H1 (cell line): Measurements from ENCODE around the gene XPOT. TPM values are rescaled to one million over a fixed set of nuclear protein-coding genes. Genes with fewer than 3 reads are reported as not detected.

Experiments
- CTCF ChIA-PET: fragments of 300-600 bp; sonication (Branson Sonifier 250); formaldehyde crosslinking; loops from one replicate; lab custom pipeline; 2021; ENCODE audit not compliant: partially characterized antibody; lab: Charles Lee
- POLR2A ChIA-PET: fragments of 300-600 bp; sonication (Branson Sonifier 250); formaldehyde crosslinking; loops from one replicate; lab custom pipeline; 2021; ENCODE audit warnings: inconsistent platforms; ENCODE audit not compliant: partially characterized antibody; lab: Charles Lee
- DNase-seq, 2 experiments: peaks; one replicate each; pipeline versions ENCODE4 v3.0.0 to v3.0.0-alpha.2; 2010 to 2022; ENCODE audit warnings: low spot score in 2 of 2, low read depth in 1 of 2, mixed read lengths in 1 of 2
- FAIRE-seq: peaks from 2 replicates; lab custom pipeline; 2011; peaks lifted over from hg19 to GRCh38; lab: Jason Lieb, UNC
- H2AFZ ChIP-seq: 2 replicates; pipeline ENCODE4 v1.8.1; 2012; ENCODE audit warnings: low read length, inconsistent platforms
- H2AK5ac ChIP-seq: 2 replicates; pipeline ENCODE4 v1.6.1; 2013; ENCODE audit warnings: low read depth, low read length
- H2BK120ac ChIP-seq: replicated peaks from 2 replicates; pipeline ENCODE3; 2013; ENCODE audit warnings: low read depth, low read length, inconsistent platforms
- H2BK12ac ChIP-seq: 2 replicates; pipeline ENCODE4 v1.6.1; 2013; ENCODE audit warnings: low read depth, low read length
- H2BK15ac ChIP-seq: 2 replicates; pipeline ENCODE4 v1.6.1; 2013; ENCODE audit warnings: low read length
- H2BK20ac ChIP-seq: 2 replicates; pipeline ENCODE4 v1.6.1; 2013; ENCODE audit warnings: low read length
- H2BK5ac ChIP-seq: 2 replicates; pipeline ENCODE4 v1.6.1; 2013; ENCODE audit warnings: low read depth, low read length
- H3K14ac ChIP-seq: 2 replicates; pipeline ENCODE4 v1.6.1; 2013; ENCODE audit warnings: inconsistent platforms; ENCODE audit not compliant: insufficient read length
- H3K18ac ChIP-seq: 2 replicates; pipeline ENCODE4 v1.6.1; 2013; ENCODE audit warnings: low read length; ENCODE audit errors: extremely low read depth
- H3K23ac ChIP-seq: 2 replicates; pipeline ENCODE4 v1.6.1; 2013; ENCODE audit warnings: inconsistent platforms; ENCODE audit not compliant: insufficient read length
- H3K23me2 ChIP-seq: 2 replicates; pipeline ENCODE4 v1.6.1; 2013; ENCODE audit warnings: low read depth, low read length
- H3K27ac ChIP-seq: 2 replicates; pipeline ENCODE4 v1.6.1; 2011; ENCODE audit warnings: low read depth, low read length, inconsistent platforms
- H3K27me3 ChIP-seq, 4 experiments: replicated peaks in 1 of 4; 1 replicate in 1 of 4; 2 replicates in 3 of 4; pipeline versions ENCODE4 v1.6.1 to v1.8.1; 2011 to 2013; ENCODE audit warnings: low read length in 3 of 4, mild to moderate bottlenecking in 3 of 4, inconsistent platforms in 2 of 4, mixed read lengths in 2 of 4, moderate library complexity in 1 of 4; ENCODE audit not compliant: control insufficient read depth in 3 of 4, insufficient read depth in 3 of 4; ENCODE audit errors: extremely low read depth in 1 of 4
- H3K36me3 ChIP-seq, 4 experiments: 2 replicates each; pipeline versions ENCODE4 v1.6.1 to v1.8.1; 2011 to 2013; ENCODE audit warnings: mild to moderate bottlenecking in 4 of 4, low read length in 3 of 4, moderate library complexity in 2 of 4, control low read depth in 1 of 4, inconsistent platforms in 1 of 4; ENCODE audit not compliant: insufficient read depth in 4 of 4, control insufficient read depth in 2 of 4
- H3K4ac ChIP-seq: replicated peaks from 2 replicates; pipeline ENCODE3; 2013; ENCODE audit warnings: low read length, low read depth, mixed read lengths, inconsistent platforms; ENCODE audit not compliant: insufficient read length
- H3K4me1 ChIP-seq, 4 experiments: replicated peaks in 1 of 4; 1 replicate in 1 of 4; 2 replicates in 3 of 4; pipeline versions ENCODE4 v1.6.1 to v1.8.1; 2011 to 2013; ENCODE audit warnings: low read length in 3 of 4, inconsistent platforms in 2 of 4, mixed read lengths in 1 of 4; ENCODE audit not compliant: insufficient read depth in 4 of 4, control insufficient read depth in 3 of 4
- H3K4me2 ChIP-seq, 2 experiments: 2 replicates each; pipeline versions ENCODE4 v1.6.1 to v1.8.1; 2011 to 2013; ENCODE audit warnings: low read depth in 2 of 2, low read length in 2 of 2, control low read depth in 1 of 2, inconsistent platforms in 1 of 2, mild to moderate bottlenecking in 1 of 2; ENCODE audit not compliant: insufficient read depth in 1 of 2
- H3K4me3 ChIP-seq, 4 experiments: fragments of 200-600, 300-600 bp in 1 of 4; sonication (generic), shearing (Covaris generic), sonication (Bioruptor Twin) in 1 of 4; 2 replicates each; pipeline versions ENCODE4 v1.5.1 to v1.8.1; 2011 to 2016; ENCODE audit warnings: low read length in 4 of 4, low read depth in 3 of 4, control low read depth in 2 of 4, inconsistent platforms in 2 of 4, mild to moderate bottlenecking in 2 of 4, mixed read lengths in 1 of 4, moderate library complexity in 1 of 4; ENCODE audit not compliant: insufficient read depth in 2 of 4; ENCODE audit errors: extremely low read depth in 1 of 4
- H3K56ac ChIP-seq: replicated peaks from 2 replicates; pipeline ENCODE3; 2013; ENCODE audit warnings: low read depth, mild to moderate bottlenecking, mixed read lengths, low read length, inconsistent platforms; ENCODE audit not compliant: insufficient read length
- H3K79me1 ChIP-seq: 2 replicates; pipeline ENCODE4 v1.6.1; 2013; ENCODE audit warnings: low read depth, low read length, control low read depth
- H3K79me2 ChIP-seq, 2 experiments: 2 replicates each; pipeline versions ENCODE4 v1.6.1 to v1.8.1; 2012 to 2013; ENCODE audit warnings: low read length in 2 of 2, mild to moderate bottlenecking in 2 of 2, inconsistent platforms in 1 of 2; ENCODE audit not compliant: insufficient read depth in 2 of 2, control insufficient read depth in 1 of 2
- H3K9ac ChIP-seq, 4 experiments: replicated peaks in 1 of 4; 1 replicate in 1 of 4; 2 replicates in 3 of 4; pipeline versions ENCODE4 v1.6.1 to v1.8.1; 2011 to 2013; ENCODE audit warnings: low read depth in 3 of 4, low read length in 3 of 4, control low read depth in 2 of 4, mild to moderate bottlenecking in 2 of 4, moderate library complexity in 2 of 4, inconsistent platforms in 1 of 4; ENCODE audit errors: extremely low read depth in 1 of 4
- H3K9me3 ChIP-seq, 2 experiments: 2 replicates each; pipeline versions ENCODE4 v1.6.1 to v1.8.1; 2012 to 2013; ENCODE audit warnings: mild to moderate bottlenecking in 2 of 2, moderate library complexity in 2 of 2, control low read depth in 1 of 2, inconsistent platforms in 1 of 2, low read depth in 1 of 2, low read length in 1 of 2, mixed read lengths in 1 of 2; ENCODE audit not compliant: insufficient read depth in 2 of 2
- H4K20me1 ChIP-seq, 2 experiments: replicated peaks in 1 of 2; 2 replicates each; pipeline versions ENCODE3 to v1.8.1; 2011 to 2013; ENCODE audit warnings: inconsistent platforms in 2 of 2, low read length in 2 of 2, mild to moderate bottlenecking in 1 of 2; ENCODE audit not compliant: insufficient read depth in 2 of 2, control insufficient read depth in 1 of 2
- H4K5ac ChIP-seq: 2 replicates; pipeline ENCODE4 v1.6.1; 2013; ENCODE audit warnings: low read length, low read depth, mixed read lengths, inconsistent platforms; ENCODE audit not compliant: insufficient read length
- H4K8ac ChIP-seq: 2 replicates; pipeline ENCODE4 v1.8.0; 2013; ENCODE audit warnings: mild to moderate bottlenecking, moderate library complexity, low read length, inconsistent platforms; ENCODE audit not compliant: insufficient read depth; ENCODE audit errors: extremely low read depth
- H4K91ac ChIP-seq: replicated peaks from 2 replicates; pipeline ENCODE3; 2013; ENCODE audit warnings: low read length, mixed read lengths, inconsistent platforms; ENCODE audit not compliant: insufficient read length
- HDAC2 ChIP-seq, 2 experiments: fragments of 300-600 bp in 1 of 2; sonication (generic) in 1 of 2; IDR thresholded peaks; 2 replicates each; pipeline ENCODE4 v1.6.1; 2011 to 2012; ENCODE audit warnings: low read depth in 2 of 2, low read length in 2 of 2, mild to moderate bottlenecking in 2 of 2, moderate library complexity in 2 of 2, borderline replicate concordance in 1 of 2, inconsistent platforms in 1 of 2
- TAF7 ChIP-seq: optimal IDR thresholded peaks from 2 replicates; pipeline ENCODE3; 2011; ENCODE audit warnings: low read depth, mild to moderate bottlenecking, inconsistent platforms, low read length, moderate library complexity, borderline replicate concordance
- WGBS, 2 experiments: shearing (Covaris generic) in 1 of 2; methylation state at CpG; one replicate each; pipeline versions ENCODE4 v1.1.6 to v1.1.7; 2013 to 2015; ENCODE audit warnings: low lambda C conversion rate in 2 of 2, mixed read lengths in 2 of 2, inconsistent platforms in 1 of 2, low coverage in 1 of 2, missing lambda C conversion rate in 1 of 2; ENCODE audit not compliant: insufficient replicate concordance in 2 of 2, insufficient coverage in 1 of 2, insufficient read length in 1 of 2; ENCODE audit errors: extremely low coverage in 1 of 2, missing lambda C conversion rate in 1 of 2; 5-methylcytosine and 5-hydroxymethylcytosine counted together
- polyA plus RNA-seq, 7 experiments: library from polyadenylated mRNA; depleted of rRNA in 3 of 7; stranded (reverse) in 5 of 7; unstranded in 2 of 7; fragments of >200 nt in 5 of 7; fragments of 200-250 nt in 2 of 7; gene quantifications; 1 replicate in 5 of 7; 2 replicates in 1 of 7; 4 replicates in 1 of 7; pipeline versions ENCODE4 v1.2.1 to v1.2.3, GENCODE V29; 2011 to 2013; ENCODE audit warnings: missing spikeins in 2 of 7, mixed read lengths in 2 of 7
- total RNA-seq: library from RNA; stranded (reverse); fragmentation: NEBNext Ultra II Directional; extraction: Animal tissue kit (Norgen Biotek cat#: 25700); gene quantifications from 2 replicates; pipeline ENCODE4 v1.2.1, GENCODE V29; 2021

XPOT gene
- total and polyA plus RNA-seq, 2 of the 8 experiments (the other 6 are each of a cell fraction or from before 2014, with no cell fraction given), result 38.8 to 176 TPM

- H2BK12ac ChIP-seq, result no peak overlapping the region
- no peak overlapping the region for H2BK15ac ChIP-seq
- H4K20me1 ChIP-seq, result peaks cover 0 to under 1% of the 10 kb centered on the region in 2 experiments
- no peak for TF ChIP-seq TAF7
- 0 out of 4 replicates have a peak, but pooled peaks of 1 of the 2 experiments have one; percentile 14 for TF ChIP-seq HDAC2 (IDR thresholded peaks at IDR 0.05; ENCODE audit: borderline replicate concordance in 1 of 2, low read depth in 2 of 2, low read length in 2 of 2)
- CTCF ChIA-PET, result interaction anchor here (0.7 to 1.4 kb wide), 3 partner anchors 40 to 247 kb away, joined by 3 to 4 read pairs (median 4); no protein-coding TSS in a partner anchor
- H3K14ac ChIP-seq, result no peak overlapping the region
- no peak overlapping the region for H2BK5ac ChIP-seq
- no peak overlapping the region for H3K56ac ChIP-seq
- peak overlapping the region; percentile 80 to 88 for H3K4me2 ChIP-seq
- no peak overlapping the region for H2AK5ac ChIP-seq
- no peak overlapping the region for H4K5ac ChIP-seq
- 16% methylated on average over 8 of the region's 8 CpGs; no CpG with 5 or more reads in 1 of the 2 experiments for WGBS, 2 experiments
- no peaks in the 10 kb centered on the region for H3K9me3 ChIP-seq
- no peak overlapping the region for H3K18ac ChIP-seq
- H3K4me3 ChIP-seq, result peak overlapping the region; percentile 75 to 91 (median 88)
- no peak overlapping the region for H2BK120ac ChIP-seq
- H3K27me3 ChIP-seq, result no peaks in the 10 kb centered on the region
- H3K9ac ChIP-seq, result no peak overlapping the region
- H2AFZ ChIP-seq, result no peak overlapping the region
- no peaks in the 10 kb centered on the region for H3K79me1 ChIP-seq
- FAIRE-seq, result peak; percentile 78
- POLR2A ChIA-PET, result interaction anchor here (0.6 to 2.5 kb wide), 21 partner anchors 9 to 334 kb away, joined by 3 to 21 read pairs (median 5); partner anchors contain the start of gene RASSF3
- H4K91ac ChIP-seq, result no peak overlapping the region
- H3K4ac ChIP-seq, result no peak overlapping the region
- H3K23me2 ChIP-seq, result peaks cover 4% of the 10 kb centered on the region; the same call in 1 of the 2 replicates
- peaks cover 0 to 10% (median 3%) of the 10 kb centered on the region in 4 experiments; a peak in 2 of 7 replicates for H3K4me1 ChIP-seq
- H3K27ac ChIP-seq, result no peak overlapping the region
- H2BK20ac ChIP-seq, result no peak overlapping the region
- no peak overlapping the region for H4K8ac ChIP-seq
- no peak for DNase-seq
- H3K23ac ChIP-seq, result no peak overlapping the region
- H3K36me3 ChIP-seq, result peaks cover 6 to 26% (median 15%) of the 10 kb centered on the region in 4 experiments
- H3K79me2 ChIP-seq, result peaks cover 3 to 35% of the 10 kb centered on the region in 2 experiments; a peak in 3 of 4 replicates
Observed at GRCh38 chr12:64450711-64451486, 46.7 kb downstream of the XPOT start.
